ENCODE data around the gene KIR2DL3.

KIR2DL3 gene

GRCh38 chr19:54795758-54796157 lies 57.4 kb downstream of the KIR2DL3 start:
- no peaks in the 10 kb centered on the region for H3K9me3 ChIP-seq
- no peaks in the 10 kb centered on the region for H3K27me3 ChIP-seq
- no peaks in the 10 kb centered on the region for H4K20me1 ChIP-seq
- peaks cover 19% of the 10 kb centered on the region; the same call in 1 of the 2 replicates for H3K4me1 ChIP-seq
- H3K9ac ChIP-seq: no peak overlapping the region
- H3K4me2 ChIP-seq: no peak overlapping the region; the same call in none of the 2 replicates
- H3K27ac ChIP-seq: no peak overlapping the region
- peak; percentile 15; the same call in 1 of the 2 replicates for TF ChIP-seq Cebpa-rat (IDR thresholded peaks at IDR 0.05)
- H3K4me3 ChIP-seq: no peak overlapping the region
- no peaks in the 10 kb centered on the region for H3K36me3 ChIP-seq
